Bronchial epithelial cell (primary cell): ENCODE data around the gene CD86. TPM values are rescaled to one million over a fixed set of nuclear protein-coding genes. Genes with fewer than 3 reads are reported as not detected.

Experiments
- DNase-seq: peaks from one replicate; pipeline ENCODE4 v3.0.0-alpha.2; 2010; ENCODE audit warnings: low read depth
- FAIRE-seq: peaks from 2 replicates; lab custom pipeline; 2011; peaks lifted over from hg19 to GRCh38; lab: Jason Lieb, UNC
- H3K27me3 ChIP-seq: 2 replicates; pipeline ENCODE4 v1.5.1; 2011; ENCODE audit warnings: low read length; ENCODE audit not compliant: control insufficient read depth, insufficient read depth
- H3K36me3 ChIP-seq: 2 replicates; pipeline ENCODE4 v1.5.1; 2011; ENCODE audit warnings: low read length; ENCODE audit not compliant: control insufficient read depth, insufficient read depth
- H3K4me3 ChIP-seq: 2 replicates; pipeline ENCODE4 v1.5.1; 2011; ENCODE audit warnings: mild to moderate bottlenecking, low read depth, low read length, control low read depth
- total RNA-seq: library from RNA; depleted of rRNA; stranded (reverse); fragments of >200 nt; gene quantifications from 2 replicates; pipeline ENCODE4 v1.2.1, GENCODE V29; 2014
- TF ChIP-seq, protein P1 (sequence below): IDR thresholded peaks from 2 replicates; pipeline ENCODE4 v1.5.1; 2011; ENCODE audit warnings: mild to moderate bottlenecking, moderate library complexity, low read length, control low read depth, inconsistent platforms; ENCODE audit not compliant: insufficient read depth, severe bottlenecking

CD86 gene
- total RNA-seq, 1 donor from 2014 or later: 0.26 TPM

GRCh38 chr3:122105626-122106025, 50.5 kb downstream of the CD86 start:
- TF ChIP-seq, protein P1, sequence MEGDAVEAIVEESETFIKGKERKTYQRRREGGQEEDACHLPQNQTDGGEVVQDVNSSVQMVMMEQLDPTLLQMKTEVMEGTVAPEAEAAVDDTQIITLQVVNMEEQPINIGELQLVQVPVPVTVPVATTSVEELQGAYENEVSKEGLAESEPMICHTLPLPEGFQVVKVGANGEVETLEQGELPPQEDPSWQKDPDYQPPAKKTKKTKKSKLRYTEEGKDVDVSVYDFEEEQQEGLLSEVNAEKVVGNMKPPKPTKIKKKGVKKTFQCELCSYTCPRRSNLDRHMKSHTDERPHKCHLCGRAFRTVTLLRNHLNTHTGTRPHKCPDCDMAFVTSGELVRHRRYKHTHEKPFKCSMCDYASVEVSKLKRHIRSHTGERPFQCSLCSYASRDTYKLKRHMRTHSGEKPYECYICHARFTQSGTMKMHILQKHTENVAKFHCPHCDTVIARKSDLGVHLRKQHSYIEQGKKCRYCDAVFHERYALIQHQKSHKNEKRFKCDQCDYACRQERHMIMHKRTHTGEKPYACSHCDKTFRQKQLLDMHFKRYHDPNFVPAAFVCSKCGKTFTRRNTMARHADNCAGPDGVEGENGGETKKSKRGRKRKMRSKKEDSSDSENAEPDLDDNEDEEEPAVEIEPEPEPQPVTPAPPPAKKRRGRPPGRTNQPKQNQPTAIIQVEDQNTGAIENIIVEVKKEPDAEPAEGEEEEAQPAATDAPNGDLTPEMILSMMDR: no peak
- Histone ChIP-seq H3K36me3 (no peaks in the 10 kb centered on the region), H3K4me3 (no peak overlapping the region), H3K27me3 (no peaks in the 10 kb centered on the region)
- FAIRE-seq (no peak), DNase-seq (no peak)

GRCh38 chr3:122107171-122107570, 52.0 kb downstream of the CD86 start:
- Histone ChIP-seq H3K4me3 (no peak overlapping the region), H3K36me3 (no peaks in the 10 kb centered on the region), H3K27me3 (no peaks in the 10 kb centered on the region)
- FAIRE-seq: no peak
- TF ChIP-seq, protein P1: no peak
- no peak for DNase-seq

- no peaks in the 10 kb centered on the region for H3K36me3 ChIP-seq
- TF ChIP-seq, protein P1: no peak
- no peaks in the 10 kb centered on the region for H3K27me3 ChIP-seq
- FAIRE-seq (no peak), DNase-seq (no peak)
- no peak overlapping the region for H3K4me3 ChIP-seq
These were observed 56.8 kb downstream of the CD86 start for GRCh38 chr3:122111974-122112373.

- DNase-seq: no peak
- FAIRE-seq: no peak
- Histone ChIP-seq H3K27me3 (no peaks in the 10 kb centered on the region), H3K4me3 (no peak overlapping the region), H3K36me3 (no peaks in the 10 kb centered on the region)
- TF ChIP-seq, protein P1: no peak
These were observed 57.6 kb downstream of the CD86 start for GRCh38 chr3:122112754-122113153.

DNA sequence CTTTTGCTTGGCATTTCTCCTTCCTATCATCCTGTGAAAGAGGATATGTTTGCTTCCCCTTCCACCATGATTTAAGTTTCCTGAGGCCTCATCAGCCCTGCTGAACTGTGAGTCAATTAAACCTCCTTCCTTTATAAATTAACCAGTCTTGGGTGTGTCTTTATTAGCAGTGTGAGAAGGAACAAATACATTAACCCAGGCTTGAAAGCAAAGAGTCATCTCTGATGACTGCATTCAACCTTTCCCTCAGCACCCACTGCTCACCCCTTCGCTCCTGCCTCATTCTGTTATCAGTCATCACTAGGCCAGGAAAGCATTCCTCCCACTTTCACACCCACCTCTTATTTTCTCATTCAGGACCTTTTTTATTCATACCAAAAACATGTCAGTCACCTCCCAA, 68.7 kb downstream of the CD86 start:
- FAIRE-seq (no peak), DNase-seq (peak; percentile 71)
- Histone ChIP-seq H3K27me3 (no peaks in the 10 kb centered on the region), H3K36me3 (no peaks in the 10 kb centered on the region), H3K4me3 (no peak overlapping the region)
- TF ChIP-seq, protein P1: no peak

- no peaks in the 10 kb centered on the region for H3K27me3 ChIP-seq
- FAIRE-seq (no peak), DNase-seq (no peak)
- no peaks in the 10 kb centered on the region for H3K36me3 ChIP-seq
- TF ChIP-seq, protein P1: no peak
- H3K4me3 ChIP-seq: no peak overlapping the region
These were observed 77.9 kb downstream of the CD86 start for GRCh38 chr3:122132949-122133540.
